ENCODE data around the gene IGF1R.

- no peak for TF ChIP-seq POLR2A (IDR thresholded peaks at IDR 0.05)
- no peak for TF ChIP-seq CTCF (IDR thresholded peaks at IDR 0.05)
These were observed 301.3 kb downstream of the IGF1R start for GRCh38 chr15:98949624-98950023.

Measured in adrenal gland (tissue), 5 donors.